ENCODE data around the gene RPH3AL. TPM values are rescaled to one million over a fixed set of nuclear protein-coding genes. Genes with fewer than 3 reads are reported as not detected.

RPH3AL gene
- total and polyA plus RNA-seq, 2 of the 8 experiments (the other 6 are each of a cell fraction or from before 2014, with no cell fraction given): 5.6 to 5.8 TPM

- POLR2A ChIA-PET (ENCODE audit: partially characterized antibody): interaction anchor here (1.4 kb wide), 1 partner anchor 57 kb away, joined by 3 read pairs; no protein-coding TSS in a partner anchor
- no peaks in the 10 kb centered on the region for H3K9me3 ChIP-seq (ENCODE audit: insufficient read depth in 2 of 2, low read depth in 1 of 2, low read length in 1 of 2)
- peaks cover 3 to 15% (median 6%) of the 10 kb centered on the region in 4 experiments for H3K4me1 ChIP-seq (replicated peaks in 1 of 4; ENCODE audit: control insufficient read depth in 3 of 4, insufficient read depth in 4 of 4, low read length in 3 of 4)
- H2BK5ac ChIP-seq (ENCODE audit: low read depth, low read length): no peak overlapping the region
- no peak overlapping the region for H4K8ac ChIP-seq (ENCODE audit: extremely low read depth, insufficient read depth, low read length)
- no peaks in the 10 kb centered on the region for H3K23me2 ChIP-seq (ENCODE audit: low read depth, low read length)
- no peak overlapping the region; the same call in 1 of the 2 replicates for H2BK12ac ChIP-seq (ENCODE audit: low read depth, low read length)
- no peak overlapping the region for H3K56ac ChIP-seq (replicated peaks; ENCODE audit: insufficient read length, low read depth, low read length)
- DNase-seq (ENCODE audit: low read depth in 1 of 2, low spot score in 2 of 2) (no peak), FAIRE-seq (no peak)
- no peaks in the 10 kb centered on the region for H3K79me1 ChIP-seq (ENCODE audit: low read depth, low read length)
- no peaks in the 10 kb centered on the region for H4K20me1 ChIP-seq (replicated peaks in 1 of 2; ENCODE audit: control insufficient read depth in 1 of 2, insufficient read depth in 2 of 2, low read length in 2 of 2)
- 83% methylated on average over 12 of the region's 12 CpGs; no CpG with 5 or more reads in 1 of the 2 experiments for WGBS, 2 experiments (ENCODE audit: extremely low coverage in 1 of 2, insufficient coverage in 1 of 2, insufficient read length in 1 of 2, insufficient replicate concordance in 2 of 2, low coverage in 1 of 2, low lambda C conversion rate in 2 of 2, missing lambda C conversion rate in 1 of 2)
- H2AFZ ChIP-seq (ENCODE audit: low read length): no peak overlapping the region
- no peak overlapping the region for H3K9ac ChIP-seq (replicated peaks in 1 of 4; ENCODE audit: extremely low read depth in 1 of 4, low read depth in 3 of 4, low read length in 3 of 4)
- no peak overlapping the region for H3K4me2 ChIP-seq (ENCODE audit: insufficient read depth in 1 of 2, low read depth in 2 of 2, low read length in 2 of 2)
- no peaks in the 10 kb centered on the region for H3K79me2 ChIP-seq (ENCODE audit: control insufficient read depth in 1 of 2, insufficient read depth in 2 of 2, low read length in 2 of 2)
- H2AK5ac ChIP-seq (ENCODE audit: low read depth, low read length): peak overlapping the region; percentile 4; the same call in 1 of the 2 replicates
- H3K4me3 ChIP-seq (ENCODE audit: extremely low read depth in 1 of 4, insufficient read depth in 2 of 4, low read depth in 3 of 4, low read length in 4 of 4): no peak overlapping the region
- no peak overlapping the region; the same call in 1 of the 2 replicates for H3K18ac ChIP-seq (ENCODE audit: extremely low read depth, low read length)
- H3K4ac ChIP-seq (replicated peaks; ENCODE audit: insufficient read length, low read depth, low read length): no peak overlapping the region
- H3K23ac ChIP-seq (ENCODE audit: insufficient read length): no peak overlapping the region
- no peak overlapping the region for H2BK120ac ChIP-seq (replicated peaks; ENCODE audit: low read depth, low read length)
- no peak overlapping the region; the same call in 1 of the 2 replicates for H2BK20ac ChIP-seq (ENCODE audit: low read length)
- H3K27me3 ChIP-seq (replicated peaks in 1 of 4; ENCODE audit: control insufficient read depth in 3 of 4, extremely low read depth in 1 of 4, insufficient read depth in 3 of 4, low read length in 3 of 4): no peaks in the 10 kb centered on the region
- no peak overlapping the region for H3K14ac ChIP-seq (ENCODE audit: insufficient read length)
- no peaks in the 10 kb centered on the region for H3K36me3 ChIP-seq (ENCODE audit: control insufficient read depth in 2 of 4, insufficient read depth in 4 of 4, low read length in 3 of 4)
- no peak overlapping the region for H4K91ac ChIP-seq (replicated peaks; ENCODE audit: insufficient read length, low read length)
- H2BK15ac ChIP-seq (ENCODE audit: low read length): no peak overlapping the region
- CTCF ChIA-PET (ENCODE audit: partially characterized antibody): interaction anchor here (1.5 kb wide), 1 partner anchor 10 kb away, joined by 6 read pairs; no protein-coding TSS in a partner anchor
- H3K27ac ChIP-seq (ENCODE audit: low read depth, low read length): no peak overlapping the region
- H4K5ac ChIP-seq (ENCODE audit: insufficient read length, low read depth, low read length): no peak overlapping the region
- TF ChIP-seq HDAC2 (IDR thresholded peaks at IDR 0.05; ENCODE audit: borderline replicate concordance in 1 of 2, low read depth in 2 of 2, low read length in 2 of 2): no peak
- no peak for TF ChIP-seq RNF2 (IDR thresholded peaks at IDR 0.05; ENCODE audit: borderline replicate concordance, low read depth, low read length, missing control alignments, poor library complexity, severe bottlenecking)
- no peak for TF ChIP-seq EGR1 (IDR thresholded peaks at IDR 0.05; ENCODE audit: borderline replicate concordance, low read depth, low read length)
- TF ChIP-seq BRCA1 (IDR thresholded peaks at IDR 0.05; ENCODE audit: low read depth, low read length): no peak
- no peak for TF ChIP-seq EP300 (IDR thresholded peaks at IDR 0.05; ENCODE audit: borderline replicate concordance in 1 of 2, low read depth in 2 of 2, low read length in 2 of 2)
- no peak for TF ChIP-seq SIN3A (conservative IDR thresholded peaks at IDR 0.05 in 1 of 2, IDR thresholded peaks at IDR 0.05 in 1 of 2; ENCODE audit: low read depth in 1 of 2, low read length in 2 of 2)
- TF ChIP-seq RXRA (IDR thresholded peaks at IDR 0.05; ENCODE audit: insufficient read depth, low read depth, low read length): no peak
- TF ChIP-seq NRF1 (IDR thresholded peaks at IDR 0.05; ENCODE audit: low read depth, low read length): no peak
- no peak for TF ChIP-seq TCF12 (IDR thresholded peaks at IDR 0.05; ENCODE audit: low read depth, low read length)
- no peak for TF ChIP-seq POU5F1 (IDR thresholded peaks at IDR 0.05; ENCODE audit: low read depth, low read length)
- no peak for TF ChIP-seq TAF7 (optimal IDR thresholded peaks at IDR 0.05; ENCODE audit: borderline replicate concordance, low read depth, low read length)
- TF ChIP-seq HDAC6 (IDR thresholded peaks at IDR 0.05; ENCODE audit: low read depth, low read length): no peak
- no peak for TF ChIP-seq CBX8 (IDR thresholded peaks at IDR 0.05; ENCODE audit: borderline replicate concordance, low read depth, low read length)
Measured at GRCh38 chr17:319266-319665, 33.3 kb downstream of the RPH3AL start.

All from H1 (cell line).